ENCODE measurements around the gene MAML3.
A peak's percentile ranks its signal among the peaks of the same experiment; 100 is the strongest.

Gene MAML3

GRCh38 chr4:140028101-140028500, 125.9 kb downstream of the MAML3 start:
- H2BK15ac ChIP-seq (ENCODE audit: low read depth, poor library complexity, severe bottlenecking), result no peak overlapping the region
- H3K27me3 ChIP-seq (ENCODE audit: control insufficient read depth in 1 of 2, insufficient read depth in 1 of 2, low read length in 2 of 2), result no peaks in the 10 kb centered on the region
- no peak overlapping the region for H2BK5ac ChIP-seq (ENCODE audit: low read depth, low read length, poor library complexity, severe bottlenecking)
- H3K36me3 ChIP-seq (ENCODE audit: control insufficient read depth in 1 of 2, insufficient read depth in 2 of 2, low read depth in 1 of 2, low read length in 2 of 2), result no peaks in the 10 kb centered on the region
- no peak overlapping the region for H4K91ac ChIP-seq (ENCODE audit: low read length)
- H3K23ac ChIP-seq (ENCODE audit: low read length in 2 of 2), result no peak overlapping the region
- no peak overlapping the region for H3K18ac ChIP-seq (ENCODE audit: low read depth in 1 of 2, low read length in 2 of 2)
- no peak overlapping the region for H2BK12ac ChIP-seq (ENCODE audit: low read length in 2 of 2)
- H3K4ac ChIP-seq (ENCODE audit: low read depth in 1 of 2, low read length in 2 of 2), result no peak overlapping the region
- peaks cover 14% of the 10 kb centered on the region for H3K79me1 ChIP-seq (replicated peaks; ENCODE audit: low read length, poor library complexity, severe bottlenecking)
- H2BK120ac ChIP-seq (ENCODE audit: low read depth, low read length), result no peak overlapping the region
- H3K4me3 ChIP-seq (ENCODE audit: insufficient read depth in 1 of 2, low read depth in 1 of 2, low read length in 2 of 2), result no peak overlapping the region
- WGBS, result 100% methylated on average over 1 of the region's 1 CpG
- no peak for DNase-seq
- no peak overlapping the region for H3K9ac ChIP-seq (ENCODE audit: low read length)
- no peak overlapping the region for H2AK5ac ChIP-seq (ENCODE audit: low read length, severe bottlenecking)
- peaks cover 4% of the 10 kb centered on the region for H3K4me1 ChIP-seq (ENCODE audit: control insufficient read depth, insufficient read depth, low read depth, low read length)
- H3K27ac ChIP-seq (ENCODE audit: low read length, poor library complexity, severe bottlenecking), result no peak overlapping the region
- H3K9me3 ChIP-seq (ENCODE audit: control insufficient read depth, low read length), result no peaks in the 10 kb centered on the region
- H3K14ac ChIP-seq (ENCODE audit: low read length in 2 of 2), result no peak overlapping the region
- no peak overlapping the region for H2AFZ ChIP-seq (ENCODE audit: low read depth, low read length)
- no peak overlapping the region for H4K8ac ChIP-seq (ENCODE audit: low read length)
- H3K4me2 ChIP-seq (ENCODE audit: low read length, poor library complexity, severe bottlenecking), result no peak overlapping the region

DNA sequence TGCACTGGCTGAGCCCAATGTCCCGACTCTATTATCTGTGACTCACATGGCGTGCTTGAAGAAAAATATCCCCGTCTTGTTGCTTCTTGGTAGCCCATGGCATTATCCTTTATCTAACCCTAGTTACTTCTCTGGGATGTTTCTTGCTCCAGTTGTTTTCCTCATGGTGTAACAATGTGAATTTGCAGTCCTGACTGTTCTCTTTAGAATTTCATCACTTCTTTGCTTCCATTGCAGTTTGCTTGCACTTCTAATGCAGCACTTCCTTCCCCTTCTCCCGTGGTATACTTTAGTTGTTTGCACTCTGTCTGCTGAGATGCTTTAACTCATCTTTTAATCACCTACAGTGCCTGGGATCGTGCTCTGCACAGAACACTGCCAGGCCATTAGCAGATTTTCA, 126.9 kb downstream of the MAML3 start:
- Histone ChIP-seq H3K18ac (ENCODE audit: low read depth in 1 of 2, low read length in 2 of 2) (no peak overlapping the region), H3K14ac (ENCODE audit: low read length in 2 of 2) (no peak overlapping the region), H3K23ac (ENCODE audit: low read length in 2 of 2) (no peak overlapping the region), H3K4me3 (ENCODE audit: insufficient read depth in 1 of 2, low read depth in 1 of 2, low read length in 2 of 2) (no peak overlapping the region), H2AK5ac (ENCODE audit: low read length, severe bottlenecking) (no peak overlapping the region), H2BK5ac (ENCODE audit: low read depth, low read length, poor library complexity, severe bottlenecking) (no peak overlapping the region), H3K27me3 (ENCODE audit: control insufficient read depth in 1 of 2, insufficient read depth in 1 of 2, low read length in 2 of 2) (no peaks in the 10 kb centered on the region), H2BK15ac (ENCODE audit: low read depth, poor library complexity, severe bottlenecking) (no peak overlapping the region), H3K27ac (ENCODE audit: low read length, poor library complexity, severe bottlenecking) (no peak overlapping the region), H4K8ac (ENCODE audit: low read length) (no peak overlapping the region), H3K9ac (ENCODE audit: low read length) (no peak overlapping the region), H4K91ac (ENCODE audit: low read length) (no peak overlapping the region), H2BK120ac (ENCODE audit: low read depth, low read length) (no peak overlapping the region), H3K9me3 (ENCODE audit: control insufficient read depth, low read length) (no peaks in the 10 kb centered on the region), H2AFZ (ENCODE audit: low read depth, low read length) (no peak overlapping the region), H2BK12ac (ENCODE audit: low read length in 2 of 2) (no peak overlapping the region), H3K79me1 (replicated peaks; ENCODE audit: low read length, poor library complexity, severe bottlenecking) (peaks cover 14% of the 10 kb centered on the region), H3K4me2 (ENCODE audit: low read length, poor library complexity, severe bottlenecking) (no peak overlapping the region), H3K36me3 (ENCODE audit: control insufficient read depth in 1 of 2, insufficient read depth in 2 of 2, low read depth in 1 of 2, low read length in 2 of 2) (no peaks in the 10 kb centered on the region), H3K4me1 (ENCODE audit: control insufficient read depth, insufficient read depth, low read depth, low read length) (peaks cover 4% of the 10 kb centered on the region), H3K4ac (ENCODE audit: low read depth in 1 of 2, low read length in 2 of 2) (no peak overlapping the region)
- WGBS, result 87% methylated on average over 5 of the region's 5 CpGs
- no peak for DNase-seq

GRCh38 chr4:140025470-140025869, 128.5 kb downstream of the MAML3 start:
- H3K4me3 ChIP-seq (ENCODE audit: insufficient read depth in 1 of 2, low read depth in 1 of 2, low read length in 2 of 2), result no peak overlapping the region
- no peak overlapping the region for H2BK15ac ChIP-seq (ENCODE audit: low read depth, poor library complexity, severe bottlenecking)
- H2BK5ac ChIP-seq (ENCODE audit: low read depth, low read length, poor library complexity, severe bottlenecking), result no peak overlapping the region
- H4K8ac ChIP-seq (ENCODE audit: low read length), result no peak overlapping the region
- H3K4me2 ChIP-seq (ENCODE audit: low read length, poor library complexity, severe bottlenecking), result no peak overlapping the region
- H3K79me1 ChIP-seq (replicated peaks; ENCODE audit: low read length, poor library complexity, severe bottlenecking), result peaks cover 7% of the 10 kb centered on the region
- 94% methylated on average over 6 of the region's 6 CpGs for WGBS
- H3K18ac ChIP-seq (ENCODE audit: low read depth in 1 of 2, low read length in 2 of 2), result no peak overlapping the region
- H2AK5ac ChIP-seq (ENCODE audit: low read length, severe bottlenecking), result no peak overlapping the region
- H3K4me1 ChIP-seq (ENCODE audit: control insufficient read depth, insufficient read depth, low read depth, low read length), result peaks cover 5% of the 10 kb centered on the region
- H3K36me3 ChIP-seq (ENCODE audit: control insufficient read depth in 1 of 2, insufficient read depth in 2 of 2, low read depth in 1 of 2, low read length in 2 of 2), result no peaks in the 10 kb centered on the region
- no peaks in the 10 kb centered on the region for H3K9me3 ChIP-seq (ENCODE audit: control insufficient read depth, low read length)
- no peaks in the 10 kb centered on the region for H3K27me3 ChIP-seq (ENCODE audit: control insufficient read depth in 1 of 2, insufficient read depth in 1 of 2, low read length in 2 of 2)
- no peak overlapping the region for H3K4ac ChIP-seq (ENCODE audit: low read depth in 1 of 2, low read length in 2 of 2)
- H3K27ac ChIP-seq (ENCODE audit: low read length, poor library complexity, severe bottlenecking), result no peak overlapping the region
- H2AFZ ChIP-seq (ENCODE audit: low read depth, low read length), result no peak overlapping the region
- no peak overlapping the region for H2BK120ac ChIP-seq (ENCODE audit: low read depth, low read length)
- H4K91ac ChIP-seq (ENCODE audit: low read length), result no peak overlapping the region
- no peak for DNase-seq
- H3K23ac ChIP-seq (ENCODE audit: low read length in 2 of 2), result no peak overlapping the region
- H3K14ac ChIP-seq (ENCODE audit: low read length in 2 of 2), result no peak overlapping the region
- no peak overlapping the region for H2BK12ac ChIP-seq (ENCODE audit: low read length in 2 of 2)
- H3K9ac ChIP-seq (ENCODE audit: low read length), result no peak overlapping the region

DNA sequence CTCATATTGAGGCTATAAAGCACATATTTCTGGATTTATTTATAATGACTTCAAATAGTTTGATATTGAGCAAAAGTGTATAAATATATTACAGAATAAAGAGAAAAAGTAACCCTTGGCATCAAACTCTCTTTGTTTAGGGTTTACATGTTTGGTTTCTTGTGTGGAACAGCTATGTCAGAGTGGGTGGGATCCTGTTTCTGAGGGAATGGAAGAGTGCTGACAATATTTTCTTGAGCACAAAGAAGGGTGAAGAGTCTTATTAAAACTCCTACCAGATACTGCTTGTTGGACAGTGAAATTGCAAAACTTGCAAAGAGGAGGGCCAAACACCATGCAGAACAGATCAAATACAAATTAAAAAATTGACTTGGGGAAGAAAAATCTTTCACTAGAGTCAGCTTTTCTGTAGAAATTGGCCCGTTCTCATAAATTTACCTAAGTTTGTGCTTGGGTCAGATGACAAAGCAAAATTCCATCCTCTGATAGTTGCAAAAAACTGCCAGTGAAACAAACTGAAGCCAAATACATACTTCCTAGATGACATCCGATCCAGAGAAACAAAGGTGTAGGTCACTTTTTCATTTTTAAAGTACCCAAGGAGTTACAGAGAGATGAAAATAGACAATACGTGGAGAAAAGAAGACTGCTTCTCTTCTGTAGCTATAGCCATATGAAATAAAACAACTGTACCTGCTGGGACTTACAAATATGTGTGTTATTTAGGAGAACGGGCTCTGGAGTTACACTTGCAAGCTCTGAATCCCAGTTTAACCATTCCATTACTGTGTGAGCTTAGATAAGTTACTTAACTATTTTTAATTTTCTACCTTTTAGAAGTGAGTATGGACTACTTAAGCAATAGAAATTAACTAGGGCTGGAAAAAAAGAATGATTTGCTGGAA, 133.3 kb downstream of the MAML3 start:
- Histone ChIP-seq H2AFZ (ENCODE audit: low read depth, low read length) (no peak overlapping the region), H3K18ac (ENCODE audit: low read depth in 1 of 2, low read length in 2 of 2) (no peak overlapping the region), H3K27ac (ENCODE audit: low read length, poor library complexity, severe bottlenecking) (peak overlapping the region; percentile 76), H3K36me3 (ENCODE audit: control insufficient read depth in 1 of 2, insufficient read depth in 2 of 2, low read depth in 1 of 2, low read length in 2 of 2) (no peaks in the 10 kb centered on the region), H3K9ac (ENCODE audit: low read length) (no peak overlapping the region), H2AK5ac (ENCODE audit: low read length, severe bottlenecking) (no peak overlapping the region), H3K9me3 (ENCODE audit: control insufficient read depth, low read length) (no peaks in the 10 kb centered on the region), H2BK15ac (ENCODE audit: low read depth, poor library complexity, severe bottlenecking) (no peak overlapping the region), H3K27me3 (ENCODE audit: control insufficient read depth in 1 of 2, insufficient read depth in 1 of 2, low read length in 2 of 2) (no peaks in the 10 kb centered on the region), H4K91ac (ENCODE audit: low read length) (no peak overlapping the region), H3K14ac (ENCODE audit: low read length in 2 of 2) (no peak overlapping the region), H3K79me1 (replicated peaks; ENCODE audit: low read length, poor library complexity, severe bottlenecking) (peaks cover 5% of the 10 kb centered on the region), H3K4ac (ENCODE audit: low read depth in 1 of 2, low read length in 2 of 2) (no peak overlapping the region), H2BK12ac (ENCODE audit: low read length in 2 of 2) (no peak overlapping the region), H3K23ac (ENCODE audit: low read length in 2 of 2) (no peak overlapping the region), H3K4me2 (ENCODE audit: low read length, poor library complexity, severe bottlenecking) (no peak overlapping the region), H3K4me1 (ENCODE audit: control insufficient read depth, insufficient read depth, low read depth, low read length) (peaks cover 2% of the 10 kb centered on the region), H4K8ac (ENCODE audit: low read length) (no peak overlapping the region), H2BK120ac (ENCODE audit: low read depth, low read length) (no peak overlapping the region), H2BK5ac (ENCODE audit: low read depth, low read length, poor library complexity, severe bottlenecking) (peak overlapping the region; percentile 57), H3K4me3 (ENCODE audit: insufficient read depth in 1 of 2, low read depth in 1 of 2, low read length in 2 of 2) (no peak overlapping the region)
- no peak for DNase-seq
- 98% methylated on average over 2 of the region's 4 CpGs for WGBS

Data from mesenchymal stem cell (in vitro differentiated cells and primary cell).